Measurements from ENCODE around the gene PPFIBP1.

Gene PPFIBP1

DNA sequence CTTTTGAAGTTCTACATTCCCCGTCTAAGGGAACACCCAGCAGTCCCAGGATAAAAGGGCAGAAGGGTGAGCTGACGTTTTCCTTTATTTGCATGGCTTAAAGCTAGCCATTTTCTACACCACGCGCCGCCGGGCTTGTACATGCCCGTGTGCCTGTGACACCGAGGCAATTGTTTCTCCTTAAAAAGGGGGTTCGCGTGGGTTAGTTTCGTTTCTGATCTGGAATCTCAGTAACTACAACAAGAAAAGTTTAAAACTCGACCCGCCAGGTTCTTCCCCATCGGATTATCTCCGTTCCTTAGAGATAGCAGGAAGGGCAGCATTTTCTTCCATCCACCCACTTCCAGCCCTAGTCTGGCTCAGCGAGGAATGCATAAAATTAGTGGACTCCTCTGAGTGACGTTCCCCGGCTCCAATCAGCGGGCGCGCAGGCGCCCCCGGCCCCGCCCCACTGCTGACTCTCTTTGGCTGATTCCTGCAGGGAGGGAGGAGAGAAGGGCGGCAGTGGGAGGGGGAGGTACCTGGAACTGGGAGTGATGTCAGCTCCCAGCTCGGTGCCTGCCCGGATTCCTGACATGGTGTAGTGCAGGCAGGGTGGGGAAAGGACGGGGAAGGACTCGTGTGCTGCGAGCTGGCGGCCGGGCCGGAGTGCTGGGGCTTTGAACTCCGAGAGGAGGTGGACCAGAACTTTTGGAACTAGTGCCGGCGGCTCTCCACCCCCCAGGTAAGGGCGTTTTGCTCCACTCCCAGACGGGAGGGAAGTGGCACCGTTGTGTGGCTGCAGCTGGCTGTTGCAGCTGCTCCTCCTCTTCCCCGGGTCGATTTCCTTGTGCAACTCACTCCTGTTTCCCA, at the start of gene PPFIBP1:
TSS of gene PPFIBP1 (plus strand) at position 565 of the 852 bp plus-strand sequence. CDS start 109,191 bp downstream, outside the sequence.
- peak; percentile 86 for FAIRE-seq
- peak; percentile 94 for DNase-seq (ENCODE audit: low spot score)

DNA sequence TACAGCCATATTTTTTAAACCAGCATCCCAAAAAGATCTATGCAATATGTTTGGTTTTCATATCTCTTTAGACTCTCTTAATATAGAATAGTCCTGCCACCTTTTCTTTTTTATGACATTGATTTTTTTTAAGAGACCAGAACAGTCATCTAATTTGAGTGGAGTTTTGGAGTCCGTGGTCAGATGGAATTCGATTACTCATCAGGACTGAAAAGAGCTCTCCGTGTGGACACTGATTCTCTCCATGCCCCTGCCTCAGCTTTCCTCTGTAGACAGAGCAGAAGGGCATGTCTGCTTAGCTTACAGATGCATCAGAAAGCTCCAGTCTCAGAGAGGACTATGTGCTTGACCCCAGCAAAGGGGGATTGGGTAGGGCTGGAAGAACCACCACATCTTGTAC, 49.7 kb upstream of the PPFIBP1 start:
- DNase-seq (ENCODE audit: low spot score) (peak; percentile 64), FAIRE-seq (peak; percentile 81)

DNA sequence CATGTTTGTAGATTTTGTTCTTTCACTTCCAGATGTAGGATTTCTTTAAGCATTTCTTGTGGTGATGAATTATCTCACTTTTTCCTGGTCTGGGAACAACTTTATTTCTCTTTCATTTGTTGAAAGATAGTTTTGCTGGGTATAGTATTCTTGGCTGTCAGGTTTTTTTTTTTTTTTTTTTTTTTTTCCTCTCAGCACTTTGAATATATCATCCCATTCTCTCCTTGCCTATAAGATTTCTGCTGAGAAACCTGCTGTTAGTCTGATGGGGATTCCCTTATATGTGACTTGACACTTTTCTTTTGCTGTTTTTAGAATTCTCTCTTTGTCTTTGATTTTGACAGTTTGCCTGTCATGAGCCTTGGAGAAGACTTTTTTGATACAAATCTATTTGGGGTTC, 47.0 kb upstream of the PPFIBP1 start:
- DNase-seq (ENCODE audit: low spot score) (no peak), FAIRE-seq (no peak)

DNA sequence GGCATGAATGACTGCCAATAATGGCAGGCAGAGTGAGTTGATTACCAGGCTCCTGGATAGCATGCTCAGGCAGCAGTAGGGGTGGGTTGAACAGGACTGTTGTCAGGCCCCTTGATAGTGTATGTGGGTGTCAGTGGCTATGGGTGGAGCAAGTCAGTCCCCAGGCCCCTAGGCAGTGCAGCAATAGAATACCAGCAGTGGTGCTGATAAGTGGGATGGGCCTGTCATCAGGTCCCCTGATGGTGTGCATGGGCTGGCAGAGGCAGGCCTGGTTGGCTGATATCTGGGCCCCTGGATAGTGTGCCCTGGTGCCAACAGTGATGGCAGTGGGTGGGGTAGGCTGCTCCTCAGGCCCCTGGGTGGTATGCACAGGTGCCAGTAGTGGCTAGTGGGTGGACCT, 45.1 kb upstream of the PPFIBP1 start:
- DNase-seq (ENCODE audit: low spot score): no peak
- FAIRE-seq: no peak

DNA sequence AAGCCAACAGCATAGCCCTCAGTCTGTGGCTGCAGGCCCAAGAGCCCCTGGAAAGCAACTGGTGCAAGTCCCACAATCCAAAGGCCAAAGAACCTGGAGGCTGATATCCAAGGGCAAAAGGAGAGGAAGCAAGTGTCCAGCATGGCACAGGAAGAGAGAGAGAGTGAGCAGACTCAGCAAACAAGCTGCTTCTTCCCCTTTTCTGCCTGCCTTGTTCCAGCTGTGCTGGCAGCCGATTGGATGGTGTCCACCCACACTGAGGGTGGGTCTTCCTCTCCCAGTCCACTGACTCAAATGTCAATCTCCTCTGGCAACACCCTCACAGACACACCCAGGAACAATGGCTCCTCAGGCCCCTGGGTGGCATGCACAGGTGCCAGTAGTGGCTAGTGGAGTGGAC, 44.0 kb upstream of the PPFIBP1 start:
- FAIRE-seq (no peak), DNase-seq (ENCODE audit: low spot score) (no peak)

DNA sequence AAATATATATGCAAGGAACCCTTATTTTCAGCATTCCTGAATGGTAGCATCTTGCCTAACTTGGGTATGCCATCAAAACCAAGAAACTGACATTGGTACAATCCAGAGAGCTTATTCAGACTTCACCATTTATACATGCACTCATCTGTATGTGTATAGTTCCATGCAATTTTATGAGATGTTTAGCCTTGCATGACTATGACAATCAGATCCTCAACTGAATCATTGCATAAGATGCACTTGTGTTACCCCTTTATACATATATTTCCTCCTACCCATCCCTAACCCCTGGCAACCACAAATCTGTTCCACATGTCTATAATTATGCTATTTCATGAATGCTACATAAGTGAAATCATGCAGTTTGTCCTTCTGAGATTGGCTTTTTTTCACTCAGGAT, 37.0 kb upstream of the PPFIBP1 start:
- FAIRE-seq (no peak), DNase-seq (ENCODE audit: low spot score) (no peak)

DNA sequence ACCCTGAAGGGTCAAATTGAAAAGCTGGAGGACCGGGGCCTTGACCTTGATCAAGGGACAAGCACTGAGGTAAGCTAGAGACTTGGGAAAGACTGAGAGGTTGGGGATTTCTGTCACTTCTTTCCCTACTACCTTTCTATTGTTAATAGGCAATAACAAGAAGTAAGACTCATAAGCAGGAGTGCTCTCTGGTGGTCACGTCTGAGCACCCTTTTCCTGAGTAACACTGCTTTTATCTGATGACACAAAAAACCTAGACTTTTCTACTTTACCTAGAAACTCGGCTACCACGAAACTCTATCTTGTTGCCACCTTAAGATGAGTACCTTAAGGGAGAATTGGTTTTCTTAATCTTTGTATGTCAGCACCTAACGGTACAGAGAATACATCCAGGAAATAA, 35.5 kb upstream of the PPFIBP1 start:
- DNase-seq (ENCODE audit: low spot score) (no peak), FAIRE-seq (no peak)

DNA sequence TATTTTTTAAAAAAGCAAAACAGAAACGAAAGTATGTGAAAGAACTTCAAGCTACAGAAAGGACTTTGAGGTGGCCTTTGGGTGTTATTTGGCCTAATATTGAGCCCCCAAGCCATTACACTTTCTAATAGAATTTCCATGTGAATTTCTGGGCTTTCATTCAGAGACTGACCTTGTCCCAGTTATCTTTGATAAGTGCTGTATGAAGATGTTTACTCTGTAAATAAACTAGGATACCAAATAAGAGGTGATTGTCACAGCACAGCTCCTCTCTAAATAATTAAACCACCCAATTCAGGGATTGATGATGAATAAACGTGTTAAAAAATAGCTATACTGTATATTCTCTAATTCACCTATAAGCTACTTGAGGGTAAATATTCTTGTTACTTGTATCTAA, 32.8 kb upstream of the PPFIBP1 start:
- no peak for FAIRE-seq
- no peak for DNase-seq (ENCODE audit: low spot score)

DNA sequence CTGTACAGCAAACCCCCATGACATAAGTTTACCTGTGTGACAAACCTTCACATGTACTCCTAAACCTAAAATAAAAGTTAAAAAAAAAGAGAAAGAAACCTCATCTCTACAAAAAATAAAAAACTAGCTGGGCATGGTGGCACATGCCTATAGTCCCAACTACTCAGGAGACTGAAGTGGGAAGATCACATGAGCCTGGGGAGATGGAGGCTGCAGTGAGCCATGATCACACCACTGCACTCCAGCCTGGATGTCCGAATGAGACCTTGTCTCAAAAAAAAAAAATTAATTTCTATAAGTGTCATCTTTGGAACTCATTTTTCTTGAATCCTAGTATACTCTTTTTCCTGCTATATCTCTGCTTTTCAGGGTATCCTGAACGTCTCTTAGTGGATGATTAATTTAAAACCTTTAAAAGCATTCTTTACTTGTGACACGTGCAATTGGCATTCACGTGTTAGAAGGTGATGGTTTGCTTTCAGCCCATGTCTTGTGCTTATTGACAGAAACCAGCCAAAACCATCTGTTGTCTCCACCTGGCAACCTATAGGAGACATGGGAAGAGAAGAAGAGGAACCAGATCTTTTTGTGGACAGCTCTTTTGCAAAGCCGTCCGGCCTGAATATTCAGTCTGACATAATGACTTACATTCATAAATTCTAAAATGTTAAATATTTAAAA, 30.6 kb upstream of the PPFIBP1 start:
- DNase-seq (ENCODE audit: low spot score) (peak; percentile 35), FAIRE-seq (peak; percentile 40)

DNA sequence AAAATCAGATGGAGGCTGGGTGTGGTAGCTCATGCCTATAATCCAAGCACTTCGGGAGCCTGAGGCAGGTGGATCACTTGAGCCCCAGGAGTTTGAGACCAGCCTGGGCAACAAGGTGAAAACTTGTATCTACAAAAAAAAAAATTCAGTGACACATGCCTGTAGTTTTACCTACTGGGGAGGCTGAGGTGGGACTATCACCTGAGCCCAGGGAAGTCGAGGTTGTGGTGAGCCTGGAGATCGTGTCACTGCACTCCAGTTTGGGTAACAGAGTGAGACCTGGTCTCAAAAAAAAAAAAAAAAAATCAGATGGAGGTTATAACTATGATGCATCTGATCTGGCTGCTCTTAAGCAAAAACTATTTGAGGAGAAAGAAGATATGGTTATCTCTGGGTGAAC, 26.6 kb upstream of the PPFIBP1 start:
- no peak for DNase-seq (ENCODE audit: low spot score)
- no peak for FAIRE-seq

DNA sequence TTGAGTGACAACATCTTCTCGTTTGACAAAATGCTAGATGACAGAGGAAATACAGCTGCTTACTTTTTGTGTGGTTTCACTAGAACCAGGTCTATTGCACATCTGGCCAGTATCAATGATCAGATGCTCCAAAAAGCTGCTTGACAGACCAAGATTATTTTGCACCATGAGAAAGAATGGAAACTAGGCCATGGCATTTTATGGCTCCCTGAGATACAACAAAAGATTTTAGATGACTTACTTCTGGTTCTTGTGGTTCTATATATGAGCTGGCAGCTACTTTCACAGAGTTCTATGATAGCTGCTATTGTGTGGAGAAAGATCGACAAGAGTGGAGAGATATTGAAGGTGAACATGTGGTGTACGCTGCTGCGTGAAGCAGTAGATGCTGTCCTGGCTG, 25.9 kb upstream of the PPFIBP1 start:
- DNase-seq (ENCODE audit: low spot score): no peak
- FAIRE-seq: no peak

DNA sequence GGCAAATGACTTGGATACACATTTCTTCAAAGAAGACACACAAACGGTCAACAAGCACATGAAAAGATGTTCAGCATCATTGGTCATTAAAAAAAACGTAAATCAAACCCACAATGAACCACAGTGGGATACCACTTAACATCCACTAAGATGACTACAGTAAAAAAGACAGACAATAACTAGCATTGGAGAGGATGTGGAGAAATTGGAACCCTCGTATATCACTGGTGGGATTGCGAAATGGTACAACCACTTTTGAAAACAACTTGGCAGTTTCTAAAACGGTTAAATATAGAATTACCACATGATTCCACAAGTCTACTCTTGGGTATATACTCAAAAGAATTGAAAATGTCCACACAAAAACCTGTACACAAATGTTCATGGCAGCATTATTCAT, 25.2 kb upstream of the PPFIBP1 start:
- no peak for DNase-seq (ENCODE audit: low spot score)
- FAIRE-seq: no peak

DNA sequence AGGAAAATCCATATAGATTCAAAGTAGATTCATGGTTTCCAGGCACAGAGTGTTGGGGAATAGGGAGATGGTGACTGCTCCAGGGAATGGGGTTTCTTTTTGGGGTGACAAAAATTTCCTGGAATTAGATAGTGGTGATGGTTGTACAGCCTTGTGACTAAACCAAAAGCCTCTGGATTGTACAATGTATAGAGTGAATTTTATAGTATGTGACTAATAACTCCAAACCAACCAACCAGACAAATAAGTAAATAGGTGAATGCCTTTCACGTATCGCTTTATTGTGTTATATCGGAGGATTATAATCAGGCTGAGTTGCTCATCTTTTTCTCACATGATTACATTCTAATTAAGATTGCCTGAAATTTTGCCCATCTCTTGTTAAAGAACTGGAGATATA, 24.6 kb upstream of the PPFIBP1 start:
- FAIRE-seq: no peak
- DNase-seq (ENCODE audit: low spot score): no peak

DNA sequence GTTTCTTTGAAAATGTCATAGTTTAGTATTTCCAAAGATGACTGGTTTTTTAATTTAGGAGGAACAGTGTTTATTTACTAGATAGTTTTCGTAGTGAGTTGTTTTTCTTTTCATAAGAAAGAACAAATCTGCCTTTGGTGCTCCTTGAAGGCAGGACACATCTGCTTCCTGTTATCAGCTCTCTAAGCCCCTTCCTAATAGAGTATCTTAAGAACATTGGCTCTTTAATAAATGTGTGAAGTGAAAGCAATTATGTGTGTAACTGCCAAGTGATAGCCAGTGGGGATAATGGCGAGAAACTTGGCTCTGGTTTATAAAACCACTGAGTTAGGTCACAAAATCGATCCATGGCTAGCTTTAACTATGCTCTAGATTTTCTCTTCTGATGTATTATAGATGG, 23.5 kb upstream of the PPFIBP1 start:
- no peak for FAIRE-seq
- DNase-seq (ENCODE audit: low spot score): no peak

DNA sequence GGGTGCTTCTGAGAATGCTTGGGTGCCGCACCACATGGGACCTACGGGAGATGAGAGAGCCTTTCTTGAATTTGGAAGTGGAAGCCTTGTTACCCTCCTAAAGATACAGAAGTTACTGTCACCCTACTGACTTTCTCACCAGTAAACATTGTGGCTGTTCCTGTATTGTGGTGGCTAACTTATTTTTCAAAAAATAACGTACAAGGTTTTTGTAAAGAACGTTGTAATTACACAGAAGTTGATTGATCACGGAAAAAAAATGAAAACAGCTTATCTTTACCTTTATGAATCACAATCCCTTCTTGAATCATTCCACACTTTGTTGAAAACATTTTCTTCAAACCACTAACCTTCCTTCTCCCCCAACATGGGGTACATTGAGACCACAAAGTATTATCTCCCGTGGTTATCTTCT, 22.0 kb upstream of the PPFIBP1 start:
- FAIRE-seq (no peak), DNase-seq (ENCODE audit: low spot score) (no peak)

DNA sequence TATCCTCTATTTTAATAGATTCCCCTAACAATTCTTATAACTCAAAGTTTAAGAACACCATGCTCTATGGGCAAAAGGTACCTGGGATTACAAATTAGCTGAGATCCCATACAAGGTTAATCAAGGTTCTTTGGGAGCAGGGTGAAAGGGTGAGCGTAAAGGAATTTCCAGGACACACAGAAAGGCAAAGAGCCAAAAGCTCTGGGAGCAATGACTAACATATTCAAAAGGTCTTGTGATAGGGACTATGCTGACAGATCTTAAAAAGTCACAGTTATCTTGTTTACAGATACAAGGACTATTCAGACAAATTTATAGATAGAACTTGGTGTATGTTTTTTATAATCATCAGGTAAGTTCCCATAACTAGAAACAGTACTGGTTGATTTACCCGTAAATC, 19.5 kb upstream of the PPFIBP1 start:
- peak; percentile 83 for FAIRE-seq
- DNase-seq (ENCODE audit: low spot score): peak; percentile 36

DNA sequence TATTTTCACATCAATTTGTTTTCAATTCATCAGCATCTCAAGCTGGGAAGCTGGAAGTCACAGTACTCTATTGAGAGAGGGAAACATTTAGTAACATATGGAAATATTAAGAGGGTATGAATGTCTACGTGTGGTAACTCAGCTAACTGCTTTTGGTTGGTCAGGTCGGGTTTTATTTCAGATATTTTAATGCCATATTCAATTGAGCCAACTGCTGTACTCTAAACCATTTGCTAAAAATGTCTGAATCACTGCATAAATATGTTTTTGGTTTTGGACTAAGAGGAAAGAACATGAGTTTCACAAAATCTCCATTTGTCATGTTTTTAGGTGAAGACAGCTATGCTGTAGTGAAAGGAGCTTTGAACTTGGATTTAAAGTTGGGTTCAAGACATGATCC, 18.9 kb upstream of the PPFIBP1 start:
- FAIRE-seq: no peak
- no peak for DNase-seq (ENCODE audit: low spot score)

DNA sequence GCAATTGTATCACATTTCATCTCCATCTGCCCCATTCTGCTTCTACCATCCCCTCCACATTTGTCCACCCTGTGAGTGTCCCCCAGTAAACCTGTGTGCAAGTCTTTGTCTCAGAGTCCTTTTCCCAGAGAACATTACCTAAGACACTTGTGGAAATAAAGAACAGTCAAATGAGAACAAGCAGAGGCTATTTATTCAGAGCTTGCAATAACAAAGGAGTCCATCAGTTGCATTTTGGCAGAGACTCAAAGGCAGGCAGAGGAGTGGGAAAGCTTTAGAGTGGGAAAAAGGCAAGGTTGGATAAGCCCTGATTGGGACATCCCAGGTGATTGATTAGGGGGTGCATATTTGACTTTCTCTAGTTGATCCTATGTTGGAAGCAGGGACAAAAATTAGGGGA, 18.2 kb upstream of the PPFIBP1 start:
- no peak for DNase-seq (ENCODE audit: low spot score)
- no peak for FAIRE-seq

DNA sequence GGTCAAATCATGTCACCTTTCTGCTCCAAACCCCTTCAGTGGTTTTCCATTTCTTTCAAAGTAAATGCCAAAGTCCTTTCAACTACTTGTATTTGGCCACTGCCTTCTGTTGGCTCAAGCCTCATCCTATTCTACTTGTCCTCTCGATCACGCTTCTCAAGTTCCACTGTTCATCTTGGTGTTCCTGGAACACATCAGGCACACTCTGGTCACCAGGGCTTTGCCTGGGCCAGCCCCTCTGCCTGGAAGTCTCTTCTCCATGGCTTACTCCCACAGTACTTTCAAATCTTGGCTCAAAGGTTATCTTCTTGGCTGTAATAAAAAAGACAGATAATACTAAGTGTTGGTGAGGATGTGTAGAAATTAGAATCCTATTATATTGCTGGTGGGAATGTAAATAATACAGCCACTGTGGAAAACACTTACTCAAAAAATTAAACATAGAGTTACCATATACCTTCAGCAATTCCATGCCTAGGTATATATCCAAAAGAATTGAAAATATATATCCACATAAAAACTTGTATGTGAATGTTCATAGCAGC, 17.3 kb upstream of the PPFIBP1 start:
- no peak for FAIRE-seq
- no peak for DNase-seq (ENCODE audit: low spot score)

DNA sequence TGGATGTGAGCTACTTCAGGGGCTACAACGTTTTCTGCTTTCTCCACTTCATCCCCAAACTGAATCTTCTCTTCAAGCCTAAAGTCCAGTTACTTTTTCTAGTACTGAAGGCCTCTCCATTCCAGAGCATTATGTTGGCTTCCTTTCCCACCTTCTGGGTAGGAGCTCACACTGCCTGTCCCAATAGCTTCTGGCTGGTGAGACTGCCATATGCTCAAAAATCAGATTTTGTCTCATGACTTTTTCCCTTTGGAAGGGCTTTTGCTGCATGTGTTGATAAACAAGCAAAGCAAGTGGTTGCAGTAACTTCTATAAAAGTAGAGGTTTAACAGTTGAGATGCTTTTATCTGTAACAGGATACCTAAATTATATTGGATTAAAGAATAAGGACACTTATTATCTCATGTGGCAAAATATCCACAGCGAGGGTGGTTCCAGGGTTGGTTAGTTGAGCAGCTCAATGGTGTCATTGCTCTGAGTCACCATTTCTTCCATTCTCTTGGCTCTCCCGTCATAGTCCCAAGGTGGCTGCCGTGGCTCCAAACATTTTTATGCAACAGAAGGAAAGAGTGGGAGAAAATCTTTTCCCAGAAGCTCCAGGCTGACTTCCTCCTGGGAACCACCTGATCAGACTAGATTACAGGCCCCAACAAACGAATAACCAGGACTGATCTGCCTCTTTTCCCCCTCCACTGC, 15.1 kb upstream of the PPFIBP1 start:
- DNase-seq (ENCODE audit: low spot score) (no peak), FAIRE-seq (no peak)

DNA sequence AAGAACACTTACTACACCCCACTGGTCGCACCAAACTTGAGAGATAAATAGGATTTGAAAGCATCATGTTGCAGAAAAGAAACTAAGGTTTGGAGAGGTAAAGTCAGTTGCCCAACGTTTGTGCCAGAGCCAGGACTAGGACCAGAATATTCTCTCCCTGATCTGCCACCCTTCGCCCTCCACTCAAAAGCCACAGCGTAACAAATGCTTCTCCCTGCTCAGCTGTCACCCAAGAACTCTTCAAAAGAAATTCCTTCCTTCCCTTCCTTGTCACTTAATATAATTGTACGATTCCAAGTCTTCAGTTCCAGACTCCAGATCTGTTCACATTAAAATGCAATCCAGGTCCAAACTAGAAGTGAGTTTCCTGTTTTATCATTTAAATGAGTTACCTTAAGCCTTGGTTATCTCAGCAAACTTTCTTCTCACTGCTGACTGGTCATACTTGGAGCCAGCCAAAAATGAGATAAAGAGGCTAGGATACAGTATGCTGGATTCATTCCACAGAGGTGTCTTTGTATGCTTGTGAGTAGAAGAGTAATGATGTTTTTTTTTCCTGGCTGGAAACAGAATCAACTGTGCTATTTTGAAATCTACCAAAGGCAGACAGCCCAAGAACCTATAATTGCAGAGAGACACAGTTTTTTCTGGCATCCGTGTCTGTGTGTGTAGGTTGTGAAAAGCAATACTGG, 12.8 kb upstream of the PPFIBP1 start:
- DNase-seq (ENCODE audit: low spot score): no peak
- no peak for FAIRE-seq

DNA sequence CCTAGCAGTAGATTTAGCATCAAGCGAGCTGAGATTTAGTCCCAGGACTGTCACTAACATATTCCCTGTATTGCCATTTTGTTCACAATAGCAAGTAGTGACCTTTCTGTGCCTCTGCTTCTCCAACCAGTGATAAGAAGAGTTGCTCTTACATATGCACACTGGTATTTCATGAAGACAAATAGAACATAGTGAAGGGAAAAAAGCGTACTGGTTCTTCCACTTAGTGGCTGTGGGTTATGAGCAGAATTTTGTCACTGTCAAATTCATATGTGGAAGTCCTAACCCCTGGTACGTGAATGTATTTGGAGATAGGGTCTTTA, 12.3 kb upstream of the PPFIBP1 start:
- DNase-seq (ENCODE audit: low spot score) (no peak), FAIRE-seq (no peak)

Measured in RCC 7860 (cell line).